Testis (tissue), 3 donors: ENCODE measurements around the gene IFNA14. TPM values are rescaled to one million over a fixed set of nuclear protein-coding genes. Genes with fewer than 3 reads are reported as not detected.
"Not testable (repeated sequence)": the region's sequence is repeated elsewhere in the genome, so short reads cannot be mapped to it uniquely, and the experiment has no call there.

ENCODE experiments used
- DNase-seq: peaks from one replicate; pipeline ENCODE4 v3.0.0-alpha.2; 2019
- H3K27ac ChIP-seq, 2 donors: fragments of 200-600 bp; sonication (generic); one replicate each; pipeline ENCODE4 v1.5.1; 2019
- H3K27me3 ChIP-seq: fragments of 200-600 bp; sonication (generic); one replicate; pipeline ENCODE4 v1.5.1; 2019
- H3K36me3 ChIP-seq: fragments of 200-600 bp; sonication (generic); one replicate; pipeline ENCODE4 v1.5.1; 2017; ENCODE audit warnings: low read depth; ENCODE audit errors: missing control alignments
- H3K4me1 ChIP-seq: fragments of 200-600 bp; sonication (generic); one replicate; pipeline ENCODE4 v1.5.1; 2019
- H3K4me3 ChIP-seq, 2 donors: fragments of 200-600 bp; sonication (generic); one replicate each; pipeline ENCODE4 v1.5.1; 2017 to 2019
- H3K9me3 ChIP-seq: fragments of 200-600 bp; sonication (generic); one replicate; pipeline ENCODE4 v1.5.1; 2017
- CTCF ChIP-seq, 3 experiments: fragments of 450-650 bp in 2 of 3; fragments of 200-600 bp in 1 of 3; sonication (generic) in 1 of 3; IDR thresholded peaks; one replicate each; pipeline ENCODE4 v1.5.1; 2016 to 2019; ENCODE audit warnings: antibody characterized with exemption in 3 of 3, mild to moderate bottlenecking in 2 of 3, moderate library complexity in 1 of 3
- POLR2A ChIP-seq: fragments of 450-650 bp; IDR thresholded peaks from one replicate; pipeline ENCODE4 v1.6.1; 2017; ENCODE audit warnings: antibody characterized with exemption, mild to moderate bottlenecking, moderate library complexity
- WGBS, 2 donors: methylation state at CpG; one replicate each; pipeline ENCODE4 v1.1.5; 2018; 5-methylcytosine and 5-hydroxymethylcytosine counted together
- intact Hi-C: fragments of 100-400 bp; cut with DNase I; formaldehyde crosslinking; loops from one replicate; pipeline ENCODE4 v1.15.1; 2023; ENCODE audit warnings: low total_unique reads
- polyA plus RNA-seq: library from polyadenylated mRNA; stranded (reverse); fragments of 350-450 nt; fragmentation: Illumina TruSeq; extraction: RNeasy Lipid Tissue Mini Kit (QIAGEN cat#74804); gene quantifications from one replicate; pipeline ENCODE4 v1.2.3, GENCODE V29; 2014; ENCODE audit warnings: low read depth, low replicate concordance; ENCODE audit not compliant: insufficient read depth
- total RNA-seq, 2 donors: library from RNA; depleted of rRNA; stranded (reverse); fragments of >200 nt; gene quantifications; one replicate each; pipeline ENCODE4 v1.2.3, GENCODE V29; 2016

IFNA14 gene
- total and polyA plus RNA-seq, 3 donors from 2014 or later, result not detected

GRCh38 chr9:21244836-21245235, 5.0 kb upstream of the IFNA14 start:
- no peaks in the 10 kb centered on the region for H3K36me3 ChIP-seq
- no peaks in the 10 kb centered on the region for H3K4me1 ChIP-seq
- no peaks in the 10 kb centered on the region for H3K27me3 ChIP-seq
- no peak overlapping the region for H3K27ac ChIP-seq
- no peaks in the 10 kb centered on the region for H3K9me3 ChIP-seq
- intact Hi-C loops, result no loop called here
- H3K4me3 ChIP-seq, result no peak overlapping the region
- DNase-seq, result no peak
- WGBS, 2 donors, result 67 to 69% methylated on average over 2 of the region's 2 CpGs
- TF ChIP-seq POLR2A, result no peak
- no peak for TF ChIP-seq CTCF (IDR thresholded peaks at IDR 0.05)

- H3K27me3 ChIP-seq, H3K4me1 ChIP-seq, H3K36me3 ChIP-seq, H3K9me3 ChIP-seq, intact Hi-C loops, H3K27ac ChIP-seq, DNase-seq, H3K4me3 ChIP-seq: not testable (repeated sequence)
- whole genome bisulfite sequencing, 2 donors, result 28 to 35% methylated on average over 1 of the region's 1 CpG
Measured at GRCh38 chr9:21236360-21236714, 3.5 kb downstream of the IFNA14 start.

GRCh38 chr9:21235468-21236359, 4.1 kb downstream of the IFNA14 start:
- H3K4me3 ChIP-seq, H3K9me3 ChIP-seq, H3K4me1 ChIP-seq, H3K36me3 ChIP-seq, H3K27me3 ChIP-seq, intact Hi-C loops, H3K27ac ChIP-seq: not testable (repeated sequence)
- peak in 1 of 3 experiments; percentile 19 for TF ChIP-seq CTCF (IDR thresholded peaks at IDR 0.05)
- WGBS, 2 donors, result 47 to 57% methylated on average over 8 of the region's 8 CpGs
- DNase-seq, result peak; percentile 58

DNA sequence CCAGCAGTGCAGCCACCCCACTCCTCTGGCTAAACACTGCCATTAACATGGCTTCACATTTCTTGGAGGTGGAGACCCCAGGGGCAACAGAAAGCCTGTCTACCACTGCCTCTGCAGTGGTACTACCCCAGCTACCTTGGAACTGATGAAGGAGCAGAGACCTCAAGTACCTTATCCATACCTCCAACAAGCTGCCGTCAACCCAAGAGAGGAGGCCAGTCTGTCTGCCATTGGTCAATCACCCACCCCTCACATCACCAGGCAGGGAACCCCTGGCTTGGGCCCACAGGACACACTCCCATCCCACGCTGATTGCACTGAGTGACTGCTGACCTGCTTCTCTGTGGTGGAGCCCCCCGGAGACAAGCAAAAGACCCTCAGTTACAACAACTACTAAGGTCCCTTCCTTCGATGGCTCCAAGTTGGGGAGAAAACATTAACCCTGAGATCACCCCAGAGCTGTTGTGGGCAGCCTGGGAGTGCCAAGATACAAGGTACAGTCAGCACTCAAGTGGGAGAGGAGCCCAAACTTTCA, 5.6 kb downstream of the IFNA14 start:
- no peak for TF ChIP-seq POLR2A
- TF ChIP-seq CTCF (IDR thresholded peaks at IDR 0.05), result no peak
- DNase-seq, result no peak
- intact Hi-C loops, result no loop called here
- WGBS, 2 donors, result 90% methylated on average over 4 of the region's 4 CpGs; no CpG with 5 or more reads in 1 of the 2 donors
- H3K4me3 ChIP-seq, result no peak overlapping the region
- H3K27me3 ChIP-seq, result no peaks in the 10 kb centered on the region
- no peaks in the 10 kb centered on the region for H3K36me3 ChIP-seq
- no peak overlapping the region for H3K27ac ChIP-seq
- H3K4me1 ChIP-seq, result no peaks in the 10 kb centered on the region
- H3K9me3 ChIP-seq, result no peaks in the 10 kb centered on the region

DNA sequence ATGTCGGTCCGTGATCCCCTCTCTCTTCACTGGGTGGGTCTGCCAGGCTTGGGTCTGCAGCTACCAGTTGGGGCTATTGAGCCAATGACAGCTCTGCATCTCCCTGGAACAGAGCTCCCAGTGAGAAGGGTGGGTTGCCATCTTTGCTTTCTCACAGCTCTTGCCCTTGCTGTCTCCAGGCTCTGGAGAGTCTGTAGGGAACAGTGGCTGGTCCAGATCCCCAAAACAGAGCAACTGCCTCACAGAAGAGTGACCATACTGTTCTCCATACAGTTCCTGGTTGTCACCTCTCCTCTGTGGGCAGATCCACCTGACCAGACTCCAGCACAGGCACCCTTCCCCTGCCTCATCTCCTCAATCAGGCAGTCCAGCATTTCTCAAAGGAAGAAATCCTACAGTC, 6.5 kb downstream of the IFNA14 start:
- H3K36me3 ChIP-seq, result no peaks in the 10 kb centered on the region
- H3K4me3 ChIP-seq, result no peak overlapping the region
- H3K27ac ChIP-seq, result no peak overlapping the region
- DNase-seq, result no peak
- no peaks in the 10 kb centered on the region for H3K4me1 ChIP-seq
- 86 to 98% methylated on average over 2 of the region's 2 CpGs for WGBS, 2 donors
- H3K9me3 ChIP-seq, result no peaks in the 10 kb centered on the region
- no peaks in the 10 kb centered on the region for H3K27me3 ChIP-seq
- intact Hi-C loops, result no loop called here
- TF ChIP-seq CTCF (IDR thresholded peaks at IDR 0.05) (no peak), POLR2A (no peak)
